Islet of Langerhans (tissue), 1 donor: Measurements from ENCODE around the gene AXIN1.
"Not testable (repeated sequence)": the region's sequence is repeated elsewhere in the genome, so short reads cannot be mapped to it uniquely, and the experiment has no call there.

Source experiments
- FAIRE-seq: peaks from one replicate; lab custom pipeline; 2011; peaks lifted over from hg19 to GRCh38; lab: Jason Lieb, UNC

AXIN1 gene, protein sequence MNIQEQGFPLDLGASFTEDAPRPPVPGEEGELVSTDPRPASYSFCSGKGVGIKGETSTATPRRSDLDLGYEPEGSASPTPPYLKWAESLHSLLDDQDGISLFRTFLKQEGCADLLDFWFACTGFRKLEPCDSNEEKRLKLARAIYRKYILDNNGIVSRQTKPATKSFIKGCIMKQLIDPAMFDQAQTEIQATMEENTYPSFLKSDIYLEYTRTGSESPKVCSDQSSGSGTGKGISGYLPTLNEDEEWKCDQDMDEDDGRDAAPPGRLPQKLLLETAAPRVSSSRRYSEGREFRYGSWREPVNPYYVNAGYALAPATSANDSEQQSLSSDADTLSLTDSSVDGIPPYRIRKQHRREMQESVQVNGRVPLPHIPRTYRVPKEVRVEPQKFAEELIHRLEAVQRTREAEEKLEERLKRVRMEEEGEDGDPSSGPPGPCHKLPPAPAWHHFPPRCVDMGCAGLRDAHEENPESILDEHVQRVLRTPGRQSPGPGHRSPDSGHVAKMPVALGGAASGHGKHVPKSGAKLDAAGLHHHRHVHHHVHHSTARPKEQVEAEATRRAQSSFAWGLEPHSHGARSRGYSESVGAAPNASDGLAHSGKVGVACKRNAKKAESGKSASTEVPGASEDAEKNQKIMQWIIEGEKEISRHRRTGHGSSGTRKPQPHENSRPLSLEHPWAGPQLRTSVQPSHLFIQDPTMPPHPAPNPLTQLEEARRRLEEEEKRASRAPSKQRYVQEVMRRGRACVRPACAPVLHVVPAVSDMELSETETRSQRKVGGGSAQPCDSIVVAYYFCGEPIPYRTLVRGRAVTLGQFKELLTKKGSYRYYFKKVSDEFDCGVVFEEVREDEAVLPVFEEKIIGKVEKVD

GRCh38 chr16:352547-353403 lies at the start of gene AXIN1:
AXIN1 (minus strand) TSS chr16:352723; CDS start chr16:347025, 5,698 bp downstream.
- no peak for FAIRE-seq

GRCh38 chr16:401468-402348 lies 49.2 kb upstream of the AXIN1 start, which contains the start of gene DECR2:
DECR2 (plus strand) TSS chr16:401885; CDS start chr16:401964, 79 bp downstream.
- no peak for FAIRE-seq

DNA sequence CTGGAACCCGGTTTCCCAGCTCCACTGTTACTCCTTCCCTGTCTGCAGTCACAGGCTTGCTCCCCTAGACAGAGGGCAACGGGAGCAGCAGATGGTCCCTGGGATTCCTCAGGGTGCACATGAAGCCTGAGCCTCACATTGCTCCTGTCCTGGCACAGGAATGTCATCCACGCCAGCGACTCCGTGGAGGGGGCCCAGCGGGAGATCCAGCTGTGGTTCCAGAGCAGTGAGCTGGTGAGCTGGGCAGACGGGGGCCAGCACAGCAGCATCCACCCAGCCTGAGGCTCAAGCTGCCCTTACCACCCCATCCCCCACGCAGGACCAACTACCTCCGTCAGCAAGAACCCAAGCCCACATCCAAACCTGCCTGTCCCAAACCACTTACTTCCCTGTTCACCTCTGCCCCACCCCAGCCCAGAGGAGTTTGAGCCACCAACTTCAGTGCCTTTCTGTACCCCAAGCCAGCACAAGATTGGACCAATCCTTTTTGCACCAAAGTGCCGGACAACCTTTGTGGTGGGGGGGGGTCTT lies 47.6 kb upstream of the AXIN1 start:
- no peak for FAIRE-seq

DNA sequence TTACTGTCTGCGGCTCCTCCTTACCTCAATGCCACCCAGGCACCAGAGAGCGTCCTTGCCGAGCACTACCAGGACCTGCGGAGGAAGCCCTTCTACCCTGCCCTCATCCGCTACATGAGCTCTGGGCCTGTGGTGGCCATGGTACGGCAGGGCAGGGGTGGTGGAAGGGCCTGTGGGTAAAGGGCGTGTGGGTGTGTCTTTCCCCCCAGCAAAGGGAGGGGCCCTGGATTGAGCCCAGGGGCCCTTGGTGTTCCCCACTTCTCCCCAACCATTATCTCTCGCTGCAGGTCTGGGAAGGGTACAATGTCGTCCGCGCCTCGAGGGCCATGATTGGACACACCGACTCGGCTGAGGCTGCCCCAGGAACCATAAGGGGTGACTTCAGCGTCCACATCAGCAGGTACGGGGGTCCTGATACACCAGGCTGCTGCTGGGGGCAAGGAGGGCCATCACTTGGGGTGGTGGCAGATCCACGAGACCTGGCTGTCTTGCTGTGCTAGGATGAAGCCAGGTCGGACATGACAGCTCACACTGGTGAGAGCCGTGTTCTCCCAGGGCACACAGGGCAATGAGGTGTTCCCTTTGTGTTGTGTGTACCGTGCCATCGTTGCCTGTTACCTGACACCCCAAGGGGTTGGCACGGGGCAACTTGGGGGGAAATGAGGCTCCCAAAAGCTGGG lies 47.0 kb upstream of the AXIN1 start:
- no peak for FAIRE-seq

GRCh38 chr16:398561-399339 lies 46.2 kb upstream of the AXIN1 start:
- no peak for FAIRE-seq

GRCh38 chr16:397736-398332 lies 45.3 kb upstream of the AXIN1 start:
- FAIRE-seq: no peak

DNA sequence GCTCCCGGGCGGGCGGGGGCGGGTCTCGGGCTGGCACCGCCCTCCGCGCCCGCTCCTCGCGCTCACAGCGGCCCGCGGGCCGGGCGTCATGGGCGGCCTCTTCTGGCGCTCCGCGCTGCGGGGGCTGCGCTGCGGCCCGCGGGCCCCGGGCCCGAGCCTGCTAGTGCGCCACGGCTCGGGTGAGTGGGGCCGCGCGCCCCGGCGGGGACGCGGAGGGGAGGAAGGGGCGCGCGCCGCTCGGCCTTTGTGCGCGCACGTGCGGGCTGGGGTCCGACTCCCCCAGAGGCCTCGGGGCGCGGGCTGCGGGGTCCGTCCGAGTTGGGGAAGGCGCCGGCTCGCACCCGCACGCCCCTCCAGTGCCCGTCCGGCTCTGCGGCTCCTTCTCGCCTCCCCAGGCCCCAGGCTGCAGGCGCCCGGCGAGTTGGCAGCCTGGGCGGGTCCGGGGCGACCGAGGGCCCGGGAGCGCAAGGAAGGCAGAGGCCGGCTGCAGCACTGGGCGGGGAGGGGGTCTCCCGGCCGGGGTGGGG lies 44.7 kb upstream of the AXIN1 start, which contains the start of gene NME4:
Gene NME4, plus strand, starts transcription at position 65 of the 527 bp plus-strand sequence. Its CDS starts 24 bp downstream, at position 89.
- FAIRE-seq: no peak

- no peak for FAIRE-seq
These were observed 44.1 kb upstream of the AXIN1 start for GRCh38 chr16:396605-397004.

DNA sequence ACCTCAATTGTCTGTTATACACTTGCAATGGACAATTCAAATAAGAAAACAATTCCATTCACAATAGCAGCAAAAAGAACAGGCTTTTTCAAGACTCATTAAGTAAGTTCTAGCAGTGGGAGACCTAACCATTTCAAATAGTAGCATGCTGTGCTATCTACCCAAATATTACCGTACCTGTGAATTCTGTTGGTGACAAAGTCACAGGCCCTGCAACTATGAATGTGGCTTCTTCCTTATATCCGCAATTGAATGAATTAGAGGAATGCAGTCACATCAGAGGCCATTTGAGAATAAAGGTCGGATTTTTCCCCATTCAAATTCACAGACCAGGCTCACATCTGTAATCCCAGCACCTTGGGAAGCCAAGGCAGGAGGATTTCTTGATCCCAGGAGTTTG lies 43.7 kb upstream of the AXIN1 start:
- no peak for FAIRE-seq

GRCh38 chr16:392450-393030 lies 40.0 kb upstream of the AXIN1 start:
- no peak for FAIRE-seq

- FAIRE-seq: no peak
These were observed 39.4 kb upstream of the AXIN1 start for GRCh38 chr16:391885-392335.

DNA sequence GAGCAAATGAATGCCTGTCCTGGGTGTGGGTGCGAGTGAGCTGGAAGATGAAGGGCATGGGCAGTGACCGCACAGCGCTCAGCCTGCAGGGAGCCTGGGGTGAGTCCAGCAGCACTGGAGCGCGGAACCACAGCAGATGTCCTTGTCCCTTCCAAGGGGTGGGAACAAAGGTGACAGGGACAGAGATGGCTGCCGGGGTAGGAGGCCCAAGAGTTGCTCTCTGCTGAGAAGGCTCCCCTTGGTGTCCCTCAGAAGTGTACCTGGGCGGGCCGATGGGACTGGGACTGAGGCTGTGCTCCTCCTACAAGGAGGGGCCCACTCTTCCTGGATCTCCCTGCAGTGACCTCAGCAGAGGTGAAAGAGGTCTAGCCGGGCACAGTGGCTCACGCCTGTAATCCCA lies 36.8 kb upstream of the AXIN1 start:
- FAIRE-seq: no peak

DNA sequence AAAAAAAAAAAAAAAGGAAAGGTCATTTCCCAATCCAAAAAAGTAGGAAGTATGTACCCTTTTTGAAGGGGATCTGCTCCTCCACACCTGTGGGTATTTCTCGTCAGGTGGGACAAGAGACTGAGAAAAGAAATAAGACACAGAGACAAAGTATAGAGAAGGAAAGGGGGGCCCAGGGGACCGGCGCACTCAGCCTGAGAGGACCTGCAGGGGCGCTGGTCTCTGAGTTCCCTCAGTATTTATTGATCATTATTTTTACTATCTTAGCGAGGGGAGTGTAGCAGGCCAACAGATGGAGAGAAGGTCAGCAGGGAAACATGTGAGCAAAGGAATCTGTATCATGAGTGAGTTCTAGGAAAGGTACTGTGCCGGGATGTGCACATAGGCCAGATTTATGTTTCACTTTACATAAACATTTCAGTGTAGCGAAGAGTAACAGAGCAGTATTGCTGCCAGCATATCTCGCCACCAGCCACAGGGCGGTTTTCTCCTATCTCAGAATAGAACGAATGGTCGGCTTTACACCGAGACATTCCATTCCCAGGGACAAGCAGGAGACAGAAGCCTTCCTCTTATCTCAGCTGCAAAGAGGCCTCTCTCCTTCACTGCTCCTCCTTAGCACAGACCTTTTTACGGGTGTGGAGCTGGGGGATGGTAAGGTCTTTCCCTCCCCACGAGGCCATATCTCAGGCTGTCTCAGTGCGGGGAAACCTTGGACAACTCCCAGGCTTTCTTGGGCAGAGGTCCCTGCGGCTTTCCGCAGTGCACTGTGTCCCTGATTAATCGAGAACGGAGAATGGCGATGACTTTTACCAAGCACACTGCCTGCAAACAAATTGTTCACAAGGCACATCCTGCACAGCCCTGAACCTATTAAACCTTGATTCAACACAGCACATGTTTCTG lies 35.5 kb upstream of the AXIN1 start:
- FAIRE-seq: not testable (repeated sequence)

GRCh38 chr16:386641-387156 lies 34.2 kb upstream of the AXIN1 start:
- no peak for FAIRE-seq

GRCh38 chr16:383326-384051 lies 31.0 kb upstream of the AXIN1 start:
- no peak for FAIRE-seq
